BLaER1 treated with 17β-estradiol and CSF1 and Interleukin-3, amounts not matched to agents 10 nM and 100 nM (cell line): ENCODE data around the gene KIAA2012.

Experiments used
- H3K27ac ChIP-seq, 11 experiments: shearing (Covaris generic); formaldehyde crosslinking; 2 replicates each; pipeline ENCODE4 v1.8.1; 2022
- H3K27me3 ChIP-seq, 11 experiments: shearing (Covaris generic); formaldehyde crosslinking; 2 replicates each; pipeline ENCODE4 v1.8.1; 2022
- H3K36me3 ChIP-seq, 11 experiments: shearing (Covaris generic); formaldehyde crosslinking; 2 replicates each; pipeline ENCODE4 v1.8.1; 2022
- H3K4me1 ChIP-seq, 10 experiments: shearing (Covaris generic); formaldehyde crosslinking; 2 replicates each; pipeline ENCODE4 v1.8.1; 2022
- H3K4me2 ChIP-seq, 11 experiments: shearing (Covaris generic); formaldehyde crosslinking; 2 replicates each; pipeline ENCODE4 v1.8.1; 2022
- H3K4me3 ChIP-seq, 10 experiments: shearing (Covaris generic); formaldehyde crosslinking; 2 replicates each; pipeline ENCODE4 v1.8.1; 2022
- H3K9ac ChIP-seq, 11 experiments: shearing (Covaris generic); formaldehyde crosslinking; 2 replicates each; pipeline ENCODE4 v1.8.1; 2022
- H3K9me3 ChIP-seq, 11 experiments: shearing (Covaris generic); formaldehyde crosslinking; replicated peaks in 1 of 11; 2 replicates each; pipeline ENCODE4 v1.8.1; 2022
- H4K20me1 ChIP-seq, 11 experiments: shearing (Covaris generic); formaldehyde crosslinking; 2 replicates each; pipeline ENCODE4 v1.8.1; 2022
- Cebpa-rat ChIP-seq, 11 experiments: shearing (Covaris generic); IDR thresholded peaks; 2 replicates each; pipeline ENCODE4 v1.8.1; 2022

Gene KIAA2012

DNA sequence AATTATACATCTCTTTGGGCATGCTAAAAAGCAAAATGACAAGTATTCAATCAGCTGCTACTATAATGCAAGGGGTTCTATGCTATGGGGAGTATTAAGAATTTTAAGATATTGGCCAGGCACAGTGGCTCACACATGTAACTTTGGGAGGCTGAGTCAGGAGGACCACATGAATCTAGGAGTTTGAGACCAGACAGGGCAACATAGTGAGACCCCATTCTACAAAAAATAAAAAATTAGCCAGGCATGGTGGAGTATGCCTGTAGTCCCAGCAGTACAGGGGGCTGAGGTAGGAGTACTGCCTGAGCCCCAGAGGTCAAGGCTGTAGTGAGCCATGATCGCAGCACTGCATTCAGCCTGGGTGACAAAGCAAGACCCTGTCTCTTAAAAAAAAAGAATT lies 5.5 kb upstream of the KIAA2012 start:
- H3K4me1 ChIP-seq, result no peaks in the 10 kb centered on the region
- no peaks in the 10 kb centered on the region for H3K36me3 ChIP-seq
- H3K27ac ChIP-seq, result no peak overlapping the region
- no peaks in the 10 kb centered on the region for H3K27me3 ChIP-seq
- H3K9me3 ChIP-seq, result no peaks in the 10 kb centered on the region
- no peak overlapping the region for H3K4me3 ChIP-seq
- no peak overlapping the region for H3K9ac ChIP-seq
- no peaks in the 10 kb centered on the region for H4K20me1 ChIP-seq
- TF ChIP-seq Cebpa-rat (IDR thresholded peaks at IDR 0.05), result no peak
- no peak overlapping the region for H3K4me2 ChIP-seq

- Histone ChIP-seq H3K36me3 (no peaks in the 10 kb centered on the region), H4K20me1 (no peaks in the 10 kb centered on the region), H3K4me3 (no peak overlapping the region), H3K4me1 (no peaks in the 10 kb centered on the region), H3K27me3 (no peaks in the 10 kb centered on the region), H3K4me2 (no peak overlapping the region), H3K27ac (no peak overlapping the region), H3K9ac (no peak overlapping the region), H3K9me3 (no peaks in the 10 kb centered on the region)
- TF ChIP-seq Cebpa-rat (IDR thresholded peaks at IDR 0.05), result no peak
These were observed 3.6 kb upstream of the KIAA2012 start for GRCh38 chr2:202069170-202070067.

DNA sequence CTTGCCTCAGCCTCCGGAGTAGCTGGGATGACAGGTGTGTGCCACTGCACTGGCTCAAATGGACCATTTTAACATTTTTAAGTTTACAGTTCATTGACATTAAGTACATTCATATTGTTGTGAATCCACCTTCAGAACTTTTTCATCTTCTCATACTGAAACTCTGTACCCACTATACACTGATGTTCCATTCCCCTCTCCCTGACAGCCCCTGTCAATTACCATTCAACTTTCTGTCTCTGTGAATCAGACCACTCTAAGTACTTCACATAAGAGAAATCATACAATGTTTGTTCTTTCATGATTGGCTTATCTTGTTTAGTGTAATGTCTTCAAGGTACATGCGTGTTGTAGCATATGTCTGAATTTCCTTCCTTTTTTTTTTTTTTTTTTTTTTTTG lies 1.9 kb upstream of the KIAA2012 start:
- no peaks in the 10 kb centered on the region for H4K20me1 ChIP-seq
- H3K36me3 ChIP-seq, result no peaks in the 10 kb centered on the region
- no peak overlapping the region for H3K4me2 ChIP-seq
- H3K9me3 ChIP-seq, result no peaks in the 10 kb centered on the region
- no peak overlapping the region for H3K9ac ChIP-seq
- TF ChIP-seq Cebpa-rat (IDR thresholded peaks at IDR 0.05), result no peak
- H3K4me1 ChIP-seq, result no peaks in the 10 kb centered on the region
- no peak overlapping the region for H3K4me3 ChIP-seq
- no peak overlapping the region for H3K27ac ChIP-seq
- H3K27me3 ChIP-seq, result no peaks in the 10 kb centered on the region

DNA sequence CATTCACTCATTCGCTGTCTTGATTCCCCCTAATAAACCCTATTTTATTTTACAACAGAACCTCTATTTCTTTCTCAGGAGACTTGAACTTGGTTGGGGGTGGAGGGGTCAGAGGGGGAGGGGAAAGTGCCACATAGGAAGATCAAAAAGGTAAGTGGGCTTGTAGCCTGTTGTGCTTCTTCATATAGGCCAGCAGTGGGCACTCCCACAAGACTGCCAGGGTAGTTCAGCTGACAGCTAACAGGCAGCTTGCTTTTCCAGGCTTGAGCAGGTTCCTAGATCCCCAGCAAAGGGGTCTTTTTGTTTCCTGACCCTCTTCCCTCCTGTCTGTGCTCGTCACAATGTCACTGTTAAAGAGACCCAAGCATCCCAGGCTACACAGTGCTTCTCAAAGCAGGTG lies 829 bp upstream of the KIAA2012 start:
- no peak overlapping the region for H3K4me3 ChIP-seq
- H3K9me3 ChIP-seq, result no peaks in the 10 kb centered on the region
- H3K36me3 ChIP-seq, result no peaks in the 10 kb centered on the region
- H3K27me3 ChIP-seq, result no peaks in the 10 kb centered on the region
- H3K4me1 ChIP-seq, result no peaks in the 10 kb centered on the region
- no peak overlapping the region for H3K9ac ChIP-seq
- H4K20me1 ChIP-seq, result no peaks in the 10 kb centered on the region
- H3K27ac ChIP-seq, result no peak overlapping the region
- TF ChIP-seq Cebpa-rat (IDR thresholded peaks at IDR 0.05), result no peak
- no peak overlapping the region for H3K4me2 ChIP-seq

DNA sequence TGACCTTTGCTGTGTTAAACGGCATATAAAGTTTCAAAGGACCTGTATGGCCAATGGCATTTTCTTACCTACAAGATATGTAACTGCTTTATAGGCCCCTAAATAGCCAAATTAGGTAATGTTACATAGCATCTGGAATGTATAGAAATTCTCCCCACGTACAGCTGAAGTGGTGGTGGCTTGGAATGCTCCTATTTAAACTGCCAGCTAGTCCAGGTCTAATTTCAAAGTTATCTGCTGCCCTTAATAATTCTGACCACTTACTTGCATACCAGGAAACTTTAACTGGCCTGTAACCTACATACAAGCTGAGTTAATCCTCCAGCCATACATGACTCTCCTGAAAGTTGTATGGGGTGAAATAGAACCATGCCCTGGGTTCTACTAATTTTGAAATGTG lies 1.3 kb downstream of the KIAA2012 start:
- H3K9me3 ChIP-seq, result no peaks in the 10 kb centered on the region
- no peak overlapping the region for H3K4me2 ChIP-seq
- H3K27me3 ChIP-seq, result no peaks in the 10 kb centered on the region
- H3K4me3 ChIP-seq, result no peak overlapping the region
- H3K9ac ChIP-seq, result no peak overlapping the region
- no peak overlapping the region for H3K27ac ChIP-seq
- no peaks in the 10 kb centered on the region for H3K4me1 ChIP-seq
- H3K36me3 ChIP-seq, result no peaks in the 10 kb centered on the region
- no peak for TF ChIP-seq Cebpa-rat (IDR thresholded peaks at IDR 0.05)
- H4K20me1 ChIP-seq, result no peaks in the 10 kb centered on the region

- H3K4me2 ChIP-seq, result no peak overlapping the region
- no peaks in the 10 kb centered on the region for H3K27me3 ChIP-seq
- H3K4me1 ChIP-seq, result no peaks in the 10 kb centered on the region
- peaks cover 0 to 14% (median 5%) of the 10 kb centered on the region in 11 experiments; a peak in 3 of 22 replicates for H3K9me3 ChIP-seq
- no peak overlapping the region for H3K9ac ChIP-seq
- no peak for TF ChIP-seq Cebpa-rat (IDR thresholded peaks at IDR 0.05)
- H4K20me1 ChIP-seq, result no peaks in the 10 kb centered on the region
- H3K4me3 ChIP-seq, result no peak overlapping the region
- no peaks in the 10 kb centered on the region for H3K36me3 ChIP-seq
- no peak overlapping the region for H3K27ac ChIP-seq
These were observed 6.3 kb downstream of the KIAA2012 start for GRCh38 chr2:202079310-202079709.

DNA sequence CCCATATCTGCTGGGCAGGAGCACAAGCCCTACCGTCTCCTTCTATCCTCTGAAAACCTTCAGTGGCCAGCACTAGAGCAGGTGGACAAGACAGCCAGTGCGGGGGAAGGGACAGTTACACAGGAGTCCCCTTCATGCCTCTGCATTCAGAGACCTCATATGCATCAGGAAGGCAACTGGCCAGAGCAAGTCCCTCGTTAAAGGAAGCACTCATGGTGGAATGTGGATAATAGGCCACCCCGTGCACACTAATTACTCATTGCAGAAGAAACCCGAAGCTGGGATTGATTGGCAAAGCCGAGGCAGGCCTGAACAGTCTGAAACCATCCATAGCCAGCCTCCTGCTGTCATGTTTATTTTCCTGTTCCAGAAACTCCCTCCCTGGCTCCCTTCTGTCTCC lies 11.2 kb downstream of the KIAA2012 start:
- H3K27ac ChIP-seq, result no peak overlapping the region
- H3K36me3 ChIP-seq, result no peaks in the 10 kb centered on the region
- H3K4me2 ChIP-seq, result no peak overlapping the region
- H3K4me1 ChIP-seq, result no peaks in the 10 kb centered on the region
- no peaks in the 10 kb centered on the region for H3K27me3 ChIP-seq
- no peaks in the 10 kb centered on the region for H4K20me1 ChIP-seq
- TF ChIP-seq Cebpa-rat (IDR thresholded peaks at IDR 0.05), result no peak
- no peak overlapping the region for H3K4me3 ChIP-seq
- H3K9ac ChIP-seq, result no peak overlapping the region
- peaks cover 0 to 14% (median 5%) of the 10 kb centered on the region in 11 experiments; a peak in 3 of 22 replicates for H3K9me3 ChIP-seq

GRCh38 chr2:202088777-202089176 lies 15.7 kb downstream of the KIAA2012 start:
- Histone ChIP-seq H4K20me1 (no peaks in the 10 kb centered on the region), H3K4me1 (peaks cover 16 to 22% (median 18%) of the 10 kb centered on the region in 10 experiments), H3K9me3 (no peaks in the 10 kb centered on the region), H3K4me2 (no peak overlapping the region), H3K4me3 (no peak overlapping the region), H3K27me3 (no peaks in the 10 kb centered on the region), H3K27ac (no peak overlapping the region), H3K36me3 (no peaks in the 10 kb centered on the region), H3K9ac (no peak overlapping the region)
- TF ChIP-seq Cebpa-rat (IDR thresholded peaks at IDR 0.05), result no peak

DNA sequence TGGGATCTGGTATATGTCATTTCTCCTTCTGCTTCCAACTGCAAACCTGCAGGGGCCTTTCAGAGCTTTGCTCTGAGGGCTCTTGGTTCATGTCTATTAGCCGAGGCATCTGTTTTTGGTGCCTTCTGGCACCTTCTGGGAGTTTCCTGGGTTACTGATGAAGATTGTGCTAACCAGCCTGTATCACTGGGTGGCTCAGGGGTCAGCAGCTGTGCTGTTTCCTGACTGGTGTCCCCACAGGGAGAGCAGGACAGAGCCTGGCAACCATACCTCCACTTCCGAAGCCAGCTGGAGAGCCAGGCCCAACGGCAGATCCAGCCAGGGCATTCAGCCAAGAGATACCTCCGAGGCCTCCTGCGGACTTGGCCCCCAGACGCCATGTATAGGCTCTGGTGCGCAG lies 17.5 kb downstream of the KIAA2012 start:
- TF ChIP-seq Cebpa-rat (IDR thresholded peaks at IDR 0.05), result no peak
- H4K20me1 ChIP-seq, result no peaks in the 10 kb centered on the region
- no peaks in the 10 kb centered on the region for H3K27me3 ChIP-seq
- no peak overlapping the region for H3K4me3 ChIP-seq
- H3K36me3 ChIP-seq, result no peaks in the 10 kb centered on the region
- peak overlapping the region in 3 of 11 experiments; percentile 22 to 46 (median 39); a peak in 2 of 22 replicates for H3K27ac ChIP-seq
- peaks cover 16 to 22% (median 18%) of the 10 kb centered on the region in 10 experiments for H3K4me1 ChIP-seq
- peak overlapping the region; percentile 49 to 85 (median 65) for H3K4me2 ChIP-seq
- no peaks in the 10 kb centered on the region for H3K9me3 ChIP-seq
- H3K9ac ChIP-seq, result no peak overlapping the region

GRCh38 chr2:202091476-202091875 lies 18.4 kb downstream of the KIAA2012 start:
- Histone ChIP-seq H3K9ac (no peak overlapping the region), H3K27ac (peak overlapping the region in 7 of 11 experiments; percentile 16 to 46 (median 32); a peak in 6 of 22 replicates), H3K9me3 (no peaks in the 10 kb centered on the region), H3K27me3 (no peaks in the 10 kb centered on the region), H4K20me1 (no peaks in the 10 kb centered on the region), H3K4me1 (peaks cover 16 to 22% (median 18%) of the 10 kb centered on the region in 10 experiments), H3K4me3 (no peak overlapping the region), H3K36me3 (no peaks in the 10 kb centered on the region), H3K4me2 (peak overlapping the region; percentile 49 to 85 (median 65))
- TF ChIP-seq Cebpa-rat (IDR thresholded peaks at IDR 0.05), result no peak
